Stimulated activated CD4-positive, alpha-beta T cell treated with anti-CD3 and anti-CD28 coated beads, Interleukin-12 subunit alpha, Interleukin-12 subunit beta, amount 100 ng/mL, for 24 hours (primary cell): ENCODE results near the gene TMEM255B.

Experiments
- DNase-seq, 2 experiments: peaks; one replicate each; pipeline ENCODE4 v3.0.0-alpha.2; 2020; ENCODE audit warnings: low read depth in 2 of 2

The TMEM255B gene

GRCh38 chr13:113834496-113835200 lies 75.6 kb downstream of the TMEM255B start:
- DNase-seq = no peak

DNA sequence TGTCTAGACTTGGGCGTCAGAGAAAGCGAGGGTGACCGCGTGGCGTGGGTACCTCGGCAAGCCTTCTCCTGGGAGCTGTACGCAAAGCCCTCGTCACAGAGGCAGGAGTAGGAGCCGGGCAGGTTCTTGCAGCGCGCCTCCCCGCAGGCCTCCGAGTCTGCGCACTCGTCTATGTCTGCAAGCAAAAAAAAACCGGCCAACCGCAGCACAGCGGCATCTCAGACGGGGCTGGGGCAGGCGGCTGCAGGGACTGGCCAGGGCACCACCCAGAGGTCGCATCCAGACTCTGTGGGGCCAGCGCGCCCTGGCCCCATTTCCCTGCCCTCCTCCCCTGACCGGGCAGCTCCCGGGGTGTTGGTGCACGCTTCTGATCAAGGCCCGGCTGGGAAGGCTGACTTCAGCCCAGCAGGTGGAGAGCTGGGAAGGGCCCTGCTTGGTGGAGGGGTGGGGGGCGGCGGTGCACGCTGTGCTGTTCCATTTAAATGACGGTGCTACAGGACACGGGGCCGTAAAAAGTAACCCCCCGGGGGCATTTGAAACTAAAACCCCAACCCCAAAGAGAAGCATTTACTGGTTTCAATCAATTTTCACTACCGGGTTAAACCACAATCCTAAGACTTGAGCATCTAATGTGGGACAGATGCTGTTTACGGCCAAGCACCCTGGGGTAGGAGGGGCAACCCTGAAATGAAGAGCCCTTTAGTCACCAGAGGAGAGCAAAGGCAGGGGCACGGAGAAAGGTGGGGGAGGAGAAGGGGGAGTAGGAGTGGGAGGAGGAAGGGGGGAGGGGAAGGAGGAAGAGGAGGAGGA lies 76.6 kb downstream of the TMEM255B start:
- no peak for DNase-seq

DNA sequence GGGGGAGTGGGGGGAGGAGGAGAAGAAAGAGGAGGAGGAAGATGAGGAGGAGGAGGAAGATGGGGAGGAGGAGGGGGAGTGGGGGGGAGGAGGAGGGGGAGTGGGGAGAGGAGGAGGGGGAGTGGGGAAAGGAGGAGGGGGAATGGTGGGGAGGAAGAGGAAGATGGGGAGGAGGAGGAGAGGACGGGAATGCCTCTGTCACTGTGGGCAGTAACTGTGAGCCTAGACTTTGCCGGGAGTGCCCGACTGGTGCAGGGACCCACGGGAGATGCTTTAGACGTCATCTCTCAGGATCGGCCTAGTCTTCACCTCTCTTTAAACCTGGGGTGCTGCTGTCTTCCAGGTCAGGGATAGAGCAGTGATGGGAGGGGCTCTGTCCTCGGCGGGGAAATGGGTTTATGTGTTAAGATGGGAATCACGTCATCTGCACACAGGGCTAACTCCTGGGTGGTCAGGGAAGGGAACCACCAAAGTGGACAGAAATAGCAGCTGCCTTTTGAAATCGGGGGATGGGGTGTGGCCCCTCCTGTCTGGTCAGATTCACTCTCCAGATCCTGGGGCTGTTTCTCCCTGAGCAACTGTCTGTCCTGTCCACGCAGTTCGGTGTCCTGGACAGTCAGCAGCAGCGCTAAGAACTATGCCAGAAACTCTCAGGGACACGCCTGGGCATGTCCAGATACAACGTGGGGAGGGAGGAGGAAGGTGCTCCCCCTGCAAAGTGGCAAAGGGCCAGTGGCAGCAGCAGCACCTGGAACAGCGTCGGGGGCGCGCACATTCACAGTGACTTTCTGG lies 77.9 kb downstream of the TMEM255B start:
- DNase-seq = no peak

GRCh38 chr13:113837560-113838355 lies 78.7 kb downstream of the TMEM255B start:
- DNase-seq = no peak

DNA sequence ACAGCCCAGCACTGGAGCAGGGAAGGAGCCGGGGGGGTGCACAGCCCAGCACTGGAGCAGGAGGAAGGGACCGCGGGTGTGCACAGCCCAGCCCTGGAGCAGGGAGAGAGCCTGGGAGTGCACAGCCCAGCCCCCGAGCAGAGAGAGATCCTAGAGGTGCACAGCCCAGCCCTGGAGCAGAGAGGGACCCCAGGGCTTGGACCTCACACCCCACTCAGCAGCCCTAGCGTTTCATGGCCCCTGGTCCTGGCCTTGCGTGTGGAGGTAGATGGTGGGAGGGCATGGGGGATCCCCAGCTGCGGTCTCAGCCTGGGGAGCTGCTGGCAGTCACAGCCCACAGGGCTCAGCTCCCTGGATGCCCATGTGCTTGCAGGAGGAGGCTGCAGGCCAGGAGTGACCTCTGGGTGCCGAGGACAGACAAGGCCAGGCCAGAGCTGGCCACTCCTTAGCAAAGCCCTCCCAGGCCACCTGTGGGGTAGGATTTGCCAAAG lies 79.7 kb downstream of the TMEM255B start:
- DNase-seq = no peak

DNA sequence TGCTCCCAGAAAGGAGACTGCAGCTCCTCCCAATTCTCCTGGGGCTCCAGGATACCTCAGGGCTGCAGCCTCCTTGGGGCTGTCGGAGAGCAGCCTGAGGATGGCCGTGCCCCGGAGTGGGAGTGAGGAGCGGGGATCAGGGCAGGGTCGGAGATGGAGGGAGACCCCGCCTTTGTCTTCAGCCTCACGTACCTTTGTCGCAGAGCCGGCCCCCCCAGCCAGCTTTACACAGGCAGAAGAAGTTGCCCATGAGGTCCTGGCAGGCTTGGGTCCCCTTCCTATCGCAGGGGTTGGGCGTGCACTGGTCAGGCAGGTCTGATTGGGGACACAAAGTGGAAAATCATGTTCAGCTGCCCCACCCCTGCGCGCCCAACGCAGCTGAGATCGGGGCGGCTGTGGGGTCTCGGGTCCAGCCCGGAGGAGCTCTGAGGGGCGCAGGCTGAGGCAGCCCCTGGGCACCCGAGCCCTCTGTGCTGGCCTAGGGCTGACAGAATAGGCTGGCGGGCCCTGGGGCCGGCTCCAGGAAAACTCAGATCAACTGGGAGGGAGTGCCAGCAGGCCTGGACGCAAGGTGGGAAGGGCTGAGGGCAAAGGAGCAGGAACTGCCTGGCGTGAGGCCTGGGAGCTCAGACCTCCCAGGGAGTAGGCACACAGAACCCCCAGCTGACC lies 80.6 kb downstream of the TMEM255B start:
- DNase-seq = no peak

DNA sequence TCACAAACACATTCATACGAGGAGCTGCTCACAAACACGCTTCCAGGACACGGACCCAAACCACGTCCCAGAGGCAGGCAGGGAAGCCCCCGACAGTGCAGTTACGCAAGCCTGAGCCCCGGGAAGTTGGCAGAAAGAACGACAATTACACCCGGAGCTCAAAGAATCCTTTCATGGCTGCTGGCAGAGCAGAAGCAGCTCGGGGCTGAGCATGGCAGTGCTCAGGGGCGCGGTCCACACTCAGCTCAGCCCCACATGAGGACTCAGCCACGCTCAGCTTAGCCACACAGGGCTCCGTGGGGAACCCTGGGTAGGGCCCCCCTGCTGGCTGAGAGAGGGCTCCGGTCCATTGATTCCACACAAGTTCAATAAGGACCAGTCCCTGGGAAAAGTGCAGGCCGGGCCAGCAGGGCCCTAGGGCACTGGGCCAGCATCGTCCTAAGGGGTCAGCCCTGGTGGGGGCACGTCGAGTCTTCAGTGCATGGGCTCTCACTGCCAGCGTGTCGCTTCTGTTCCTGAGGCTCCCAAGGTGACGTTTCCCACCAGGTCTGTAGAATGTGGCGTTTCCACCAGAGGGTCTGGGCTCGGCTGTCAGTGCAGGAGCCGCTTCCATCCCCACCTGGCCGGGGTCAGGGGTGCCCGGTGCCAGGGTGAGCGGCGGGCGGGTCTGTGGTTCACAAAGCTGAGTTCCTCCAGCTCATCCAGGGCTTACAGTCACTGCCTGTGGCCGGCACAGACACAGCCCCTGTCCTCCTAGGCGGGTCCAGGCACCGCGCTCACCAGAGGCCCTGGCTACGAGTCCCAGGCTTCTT lies 81.7 kb downstream of the TMEM255B start:
- no peak for DNase-seq

GRCh38 chr13:113841353-113841650 lies 82.3 kb downstream of the TMEM255B start:
- no peak for DNase-seq

DNA sequence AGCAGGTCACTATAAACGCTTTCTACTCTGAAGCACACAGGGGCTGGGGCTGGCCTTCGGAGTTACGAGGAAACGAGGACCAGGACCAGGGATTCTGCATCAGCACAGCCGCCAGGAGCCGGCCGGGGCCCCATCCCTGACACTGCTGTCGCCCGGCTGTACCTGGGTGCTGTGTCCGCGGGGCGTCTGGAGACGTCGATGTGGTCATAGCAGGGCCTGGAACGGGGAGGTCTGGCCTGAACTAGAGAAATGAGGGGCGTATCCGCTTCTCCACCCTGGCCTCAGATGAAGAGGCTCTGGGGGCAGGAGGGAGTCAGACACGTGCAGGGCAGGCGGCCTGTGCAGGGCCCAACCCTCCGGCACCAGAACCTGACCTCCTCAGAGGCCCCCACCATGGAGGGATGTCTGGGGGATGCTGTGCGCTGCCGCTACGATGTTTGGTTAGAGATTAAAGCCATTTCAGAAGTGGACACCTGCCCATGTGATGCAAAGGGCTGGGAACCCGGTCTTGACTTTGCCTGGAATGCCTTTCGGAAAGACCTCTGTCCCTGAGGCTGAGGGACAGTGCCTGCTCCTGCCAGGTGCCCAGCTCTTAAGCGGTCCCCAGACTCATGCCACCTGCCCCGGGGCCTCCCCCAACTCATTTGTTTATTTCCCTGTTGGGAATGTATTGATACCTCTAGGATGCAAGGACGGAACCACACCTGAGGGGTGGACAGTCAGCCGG lies 83.5 kb downstream of the TMEM255B start:
- DNase-seq = no peak

GRCh38 chr13:113843063-113843654 lies 84.1 kb downstream of the TMEM255B start:
- DNase-seq = no peak

GRCh38 chr13:113843864-113844556 lies 85.0 kb downstream of the TMEM255B start:
- DNase-seq = no peak

DNA sequence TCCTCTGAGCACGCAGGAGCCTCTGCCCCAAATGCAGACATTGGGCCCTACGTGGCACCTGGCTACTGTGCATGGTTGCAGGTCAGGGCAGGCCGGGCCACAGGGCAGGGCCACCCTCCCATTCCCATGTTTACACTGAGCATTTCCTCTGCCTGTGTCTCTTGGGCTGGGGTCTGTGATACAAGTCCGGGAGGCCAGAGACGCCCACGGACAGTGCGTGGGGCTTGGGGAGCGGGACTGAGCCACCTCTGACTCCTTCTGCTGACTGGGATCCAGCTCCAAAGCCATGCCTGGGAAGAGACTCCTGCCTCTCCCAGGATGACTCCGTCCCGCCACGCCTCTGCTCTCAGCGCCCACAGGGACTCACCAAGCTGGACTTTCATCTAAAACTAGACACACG lies 86.0 kb downstream of the TMEM255B start:
- no peak for DNase-seq

GRCh38 chr13:113845723-113846635 lies 87.0 kb downstream of the TMEM255B start:
- no peak for DNase-seq

GRCh38 chr13:113846636-113847318 lies 87.8 kb downstream of the TMEM255B start:
- no peak for DNase-seq

- DNase-seq = no peak
Measured at GRCh38 chr13:113848020-113848419, 89.0 kb downstream of the TMEM255B start.

DNA sequence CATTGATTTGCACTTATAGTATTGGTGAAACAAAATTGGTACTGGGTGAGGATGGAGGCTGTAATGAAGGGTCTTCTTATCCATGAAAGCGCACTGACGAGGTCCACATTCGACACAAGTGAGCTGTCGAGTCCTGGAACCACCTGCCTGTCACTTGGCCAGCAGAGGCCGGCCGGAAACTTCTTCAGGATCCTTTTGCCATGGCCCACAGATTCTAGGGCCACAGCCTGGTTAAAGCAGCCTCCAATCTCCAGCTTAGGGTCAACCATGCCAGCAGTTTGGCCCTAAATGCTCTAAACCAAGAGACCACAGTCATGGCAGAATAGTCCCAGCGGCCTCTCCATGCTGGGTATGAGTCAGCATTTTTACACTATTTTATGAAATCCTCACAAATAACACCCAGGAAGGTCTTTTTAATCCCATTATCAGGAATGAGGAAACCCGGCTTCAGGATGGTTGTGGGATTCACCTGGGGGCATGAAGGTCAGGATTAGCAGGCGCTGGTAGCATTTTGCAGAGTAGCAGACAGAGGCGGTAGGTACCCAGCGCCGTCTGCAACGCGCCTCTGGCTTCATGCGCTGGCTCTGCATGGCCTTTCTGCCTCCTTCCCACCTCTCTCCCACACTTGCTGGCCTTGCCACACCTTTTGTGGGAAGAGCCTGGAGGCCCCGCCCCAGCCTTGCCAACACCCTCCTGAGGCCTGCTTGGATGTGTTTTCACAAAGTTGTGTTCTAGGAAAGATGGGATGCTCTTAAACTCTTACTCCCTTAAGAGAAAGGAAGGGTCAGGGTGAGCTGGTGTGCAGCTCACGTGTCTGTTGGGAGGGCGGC lies 89.6 kb downstream of the TMEM255B start:
- DNase-seq = no peak
